H1 (cell line): ENCODE data around the gene ADIRF. TPM values are rescaled to one million over a fixed set of nuclear protein-coding genes. Genes with fewer than 3 reads are reported as not detected.

ENCODE experiments used
- CTCF ChIA-PET: fragments of 300-600 bp; sonication (Branson Sonifier 250); formaldehyde crosslinking; loops from one replicate; lab custom pipeline; 2021; ENCODE audit not compliant: partially characterized antibody; lab: Charles Lee
- POLR2A ChIA-PET: fragments of 300-600 bp; sonication (Branson Sonifier 250); formaldehyde crosslinking; loops from one replicate; lab custom pipeline; 2021; ENCODE audit warnings: inconsistent platforms; ENCODE audit not compliant: partially characterized antibody; lab: Charles Lee
- DNase-seq, 2 experiments: peaks; one replicate each; pipeline versions ENCODE4 v3.0.0 to v3.0.0-alpha.2; 2010 to 2022; ENCODE audit warnings: low spot score in 2 of 2, low read depth in 1 of 2, mixed read lengths in 1 of 2
- FAIRE-seq: peaks from 2 replicates; lab custom pipeline; 2011; peaks lifted over from hg19 to GRCh38; lab: Jason Lieb, UNC
- H2AFZ ChIP-seq: 2 replicates; pipeline ENCODE4 v1.8.1; 2012; ENCODE audit warnings: low read length, inconsistent platforms
- H2AK5ac ChIP-seq: 2 replicates; pipeline ENCODE4 v1.6.1; 2013; ENCODE audit warnings: low read depth, low read length
- H2BK120ac ChIP-seq: replicated peaks from 2 replicates; pipeline ENCODE3; 2013; ENCODE audit warnings: low read depth, low read length, inconsistent platforms
- H2BK12ac ChIP-seq: 2 replicates; pipeline ENCODE4 v1.6.1; 2013; ENCODE audit warnings: low read depth, low read length
- H2BK15ac ChIP-seq: 2 replicates; pipeline ENCODE4 v1.6.1; 2013; ENCODE audit warnings: low read length
- H2BK20ac ChIP-seq: 2 replicates; pipeline ENCODE4 v1.6.1; 2013; ENCODE audit warnings: low read length
- H2BK5ac ChIP-seq: 2 replicates; pipeline ENCODE4 v1.6.1; 2013; ENCODE audit warnings: low read depth, low read length
- H3K14ac ChIP-seq: 2 replicates; pipeline ENCODE4 v1.6.1; 2013; ENCODE audit warnings: inconsistent platforms; ENCODE audit not compliant: insufficient read length
- H3K18ac ChIP-seq: 2 replicates; pipeline ENCODE4 v1.6.1; 2013; ENCODE audit warnings: low read length; ENCODE audit errors: extremely low read depth
- H3K23ac ChIP-seq: 2 replicates; pipeline ENCODE4 v1.6.1; 2013; ENCODE audit warnings: inconsistent platforms; ENCODE audit not compliant: insufficient read length
- H3K23me2 ChIP-seq: 2 replicates; pipeline ENCODE4 v1.6.1; 2013; ENCODE audit warnings: low read depth, low read length
- H3K27ac ChIP-seq: 2 replicates; pipeline ENCODE4 v1.6.1; 2011; ENCODE audit warnings: low read depth, low read length, inconsistent platforms
- H3K27me3 ChIP-seq, 4 experiments: replicated peaks in 1 of 4; 1 replicate in 1 of 4; 2 replicates in 3 of 4; pipeline versions ENCODE4 v1.6.1 to v1.8.1; 2011 to 2013; ENCODE audit warnings: low read length in 3 of 4, mild to moderate bottlenecking in 3 of 4, inconsistent platforms in 2 of 4, mixed read lengths in 2 of 4, moderate library complexity in 1 of 4; ENCODE audit not compliant: control insufficient read depth in 3 of 4, insufficient read depth in 3 of 4; ENCODE audit errors: extremely low read depth in 1 of 4
- H3K36me3 ChIP-seq, 4 experiments: 2 replicates each; pipeline versions ENCODE4 v1.6.1 to v1.8.1; 2011 to 2013; ENCODE audit warnings: mild to moderate bottlenecking in 4 of 4, low read length in 3 of 4, moderate library complexity in 2 of 4, control low read depth in 1 of 4, inconsistent platforms in 1 of 4; ENCODE audit not compliant: insufficient read depth in 4 of 4, control insufficient read depth in 2 of 4
- H3K4ac ChIP-seq: replicated peaks from 2 replicates; pipeline ENCODE3; 2013; ENCODE audit warnings: low read length, low read depth, mixed read lengths, inconsistent platforms; ENCODE audit not compliant: insufficient read length
- H3K4me1 ChIP-seq, 4 experiments: replicated peaks in 1 of 4; 1 replicate in 1 of 4; 2 replicates in 3 of 4; pipeline versions ENCODE4 v1.6.1 to v1.8.1; 2011 to 2013; ENCODE audit warnings: low read length in 3 of 4, inconsistent platforms in 2 of 4, mixed read lengths in 1 of 4; ENCODE audit not compliant: insufficient read depth in 4 of 4, control insufficient read depth in 3 of 4
- H3K4me2 ChIP-seq, 2 experiments: 2 replicates each; pipeline versions ENCODE4 v1.6.1 to v1.8.1; 2011 to 2013; ENCODE audit warnings: low read depth in 2 of 2, low read length in 2 of 2, control low read depth in 1 of 2, inconsistent platforms in 1 of 2, mild to moderate bottlenecking in 1 of 2; ENCODE audit not compliant: insufficient read depth in 1 of 2
- H3K4me3 ChIP-seq, 4 experiments: fragments of 200-600, 300-600 bp in 1 of 4; sonication (generic), shearing (Covaris generic), sonication (Bioruptor Twin) in 1 of 4; 2 replicates each; pipeline versions ENCODE4 v1.5.1 to v1.8.1; 2011 to 2016; ENCODE audit warnings: low read length in 4 of 4, low read depth in 3 of 4, control low read depth in 2 of 4, inconsistent platforms in 2 of 4, mild to moderate bottlenecking in 2 of 4, mixed read lengths in 1 of 4, moderate library complexity in 1 of 4; ENCODE audit not compliant: insufficient read depth in 2 of 4; ENCODE audit errors: extremely low read depth in 1 of 4
- H3K56ac ChIP-seq: replicated peaks from 2 replicates; pipeline ENCODE3; 2013; ENCODE audit warnings: low read depth, mild to moderate bottlenecking, mixed read lengths, low read length, inconsistent platforms; ENCODE audit not compliant: insufficient read length
- H3K79me1 ChIP-seq: 2 replicates; pipeline ENCODE4 v1.6.1; 2013; ENCODE audit warnings: low read depth, low read length, control low read depth
- H3K79me2 ChIP-seq, 2 experiments: 2 replicates each; pipeline versions ENCODE4 v1.6.1 to v1.8.1; 2012 to 2013; ENCODE audit warnings: low read length in 2 of 2, mild to moderate bottlenecking in 2 of 2, inconsistent platforms in 1 of 2; ENCODE audit not compliant: insufficient read depth in 2 of 2, control insufficient read depth in 1 of 2
- H3K9ac ChIP-seq, 4 experiments: replicated peaks in 1 of 4; 1 replicate in 1 of 4; 2 replicates in 3 of 4; pipeline versions ENCODE4 v1.6.1 to v1.8.1; 2011 to 2013; ENCODE audit warnings: low read depth in 3 of 4, low read length in 3 of 4, control low read depth in 2 of 4, mild to moderate bottlenecking in 2 of 4, moderate library complexity in 2 of 4, inconsistent platforms in 1 of 4; ENCODE audit errors: extremely low read depth in 1 of 4
- H3K9me3 ChIP-seq, 2 experiments: 2 replicates each; pipeline versions ENCODE4 v1.6.1 to v1.8.1; 2012 to 2013; ENCODE audit warnings: mild to moderate bottlenecking in 2 of 2, moderate library complexity in 2 of 2, control low read depth in 1 of 2, inconsistent platforms in 1 of 2, low read depth in 1 of 2, low read length in 1 of 2, mixed read lengths in 1 of 2; ENCODE audit not compliant: insufficient read depth in 2 of 2
- H4K20me1 ChIP-seq, 2 experiments: replicated peaks in 1 of 2; 2 replicates each; pipeline versions ENCODE3 to v1.8.1; 2011 to 2013; ENCODE audit warnings: inconsistent platforms in 2 of 2, low read length in 2 of 2, mild to moderate bottlenecking in 1 of 2; ENCODE audit not compliant: insufficient read depth in 2 of 2, control insufficient read depth in 1 of 2
- H4K5ac ChIP-seq: 2 replicates; pipeline ENCODE4 v1.6.1; 2013; ENCODE audit warnings: low read length, low read depth, mixed read lengths, inconsistent platforms; ENCODE audit not compliant: insufficient read length
- H4K8ac ChIP-seq: 2 replicates; pipeline ENCODE4 v1.8.0; 2013; ENCODE audit warnings: mild to moderate bottlenecking, moderate library complexity, low read length, inconsistent platforms; ENCODE audit not compliant: insufficient read depth; ENCODE audit errors: extremely low read depth
- H4K91ac ChIP-seq: replicated peaks from 2 replicates; pipeline ENCODE3; 2013; ENCODE audit warnings: low read length, mixed read lengths, inconsistent platforms; ENCODE audit not compliant: insufficient read length
- CREB1 ChIP-seq: IDR thresholded peaks from 2 replicates; pipeline ENCODE4 v1.6.1; 2012; ENCODE audit warnings: inconsistent platforms
- FOSL1 ChIP-seq: IDR thresholded peaks from 2 replicates; pipeline ENCODE4 v1.6.1; 2011; ENCODE audit warnings: mild to moderate bottlenecking, low read depth, low read length, moderate library complexity; ENCODE audit not compliant: insufficient read depth
- GTF2F1 ChIP-seq: IDR thresholded peaks from 2 replicates; pipeline ENCODE4 v1.6.1; 2012; ENCODE audit warnings: low read depth, low read length, improper control_type of control experiment, borderline replicate concordance
- JUN ChIP-seq: IDR thresholded peaks from 2 replicates; pipeline ENCODE4 v1.6.1; 2011; ENCODE audit warnings: low read depth, mild to moderate bottlenecking, improper control_type of control experiment, low read length
- KDM1A ChIP-seq: fragments of 200-600, 300-600 bp; sonication (generic); IDR thresholded peaks from 2 replicates; pipeline ENCODE4 v1.7.1; 2016; ENCODE audit warnings: mild to moderate bottlenecking, low read length, borderline replicate concordance
- KDM5A ChIP-seq: fragments of 200-600 bp; IDR thresholded peaks from 2 replicates; pipeline ENCODE4 v1.7.1; 2012; ENCODE audit warnings: mild to moderate bottlenecking, low read length, inconsistent platforms, mixed read lengths
- RXRA ChIP-seq: IDR thresholded peaks from 2 replicates; pipeline ENCODE4 v1.6.1; 2011; ENCODE audit warnings: low read depth, mild to moderate bottlenecking, low read length, moderate library complexity; ENCODE audit not compliant: insufficient read depth
- TAF7 ChIP-seq: optimal IDR thresholded peaks from 2 replicates; pipeline ENCODE3; 2011; ENCODE audit warnings: low read depth, mild to moderate bottlenecking, inconsistent platforms, low read length, moderate library complexity, borderline replicate concordance
- WGBS, 2 experiments: shearing (Covaris generic) in 1 of 2; methylation state at CpG; one replicate each; pipeline versions ENCODE4 v1.1.6 to v1.1.7; 2013 to 2015; ENCODE audit warnings: low lambda C conversion rate in 2 of 2, mixed read lengths in 2 of 2, inconsistent platforms in 1 of 2, low coverage in 1 of 2, missing lambda C conversion rate in 1 of 2; ENCODE audit not compliant: insufficient replicate concordance in 2 of 2, insufficient coverage in 1 of 2, insufficient read length in 1 of 2; ENCODE audit errors: extremely low coverage in 1 of 2, missing lambda C conversion rate in 1 of 2; 5-methylcytosine and 5-hydroxymethylcytosine counted together
- polyA plus RNA-seq, 7 experiments: library from polyadenylated mRNA; depleted of rRNA in 3 of 7; stranded (reverse) in 5 of 7; unstranded in 2 of 7; fragments of >200 nt in 5 of 7; fragments of 200-250 nt in 2 of 7; gene quantifications; 1 replicate in 5 of 7; 2 replicates in 1 of 7; 4 replicates in 1 of 7; pipeline versions ENCODE4 v1.2.1 to v1.2.3, GENCODE V29; 2011 to 2013; ENCODE audit warnings: missing spikeins in 2 of 7, mixed read lengths in 2 of 7
- total RNA-seq: library from RNA; stranded (reverse); fragmentation: NEBNext Ultra II Directional; extraction: Animal tissue kit (Norgen Biotek cat#: 25700); gene quantifications from 2 replicates; pipeline ENCODE4 v1.2.1, GENCODE V29; 2021
- TF ChIP-seq, protein P1 (sequence below): IDR thresholded peaks from 2 replicates; pipeline ENCODE4 v1.6.1; 2012; ENCODE audit warnings: inconsistent platforms

The ADIRF gene
- total and polyA plus RNA-seq, 2 of the 8 experiments (the other 6 are each of a cell fraction or from before 2014, with no cell fraction given), result not detected

DNA sequence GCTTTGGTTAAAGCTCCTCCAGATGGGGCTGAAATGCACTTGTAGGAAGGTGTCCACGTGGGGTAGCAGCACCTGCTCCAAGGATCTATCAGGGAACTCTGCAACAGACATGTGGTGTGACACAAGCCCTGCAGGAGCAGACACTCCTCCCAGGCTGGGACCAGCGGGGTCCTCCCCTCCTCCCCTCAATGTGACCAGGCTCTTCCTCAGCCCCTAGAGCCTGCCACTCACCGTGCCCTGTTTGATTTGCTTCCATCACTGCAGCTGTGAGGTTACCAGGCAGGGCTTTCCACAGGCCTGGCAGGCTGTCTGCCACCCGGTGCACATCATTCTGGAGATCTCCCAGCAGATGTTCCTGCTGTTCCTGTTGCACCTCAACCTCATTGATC lies 24.3 kb upstream of the ADIRF start:
- no peak overlapping the region for H3K27ac ChIP-seq
- H2AK5ac ChIP-seq, result peak overlapping the region; percentile 43; the same call in 1 of the 2 replicates
- H3K4ac ChIP-seq, result no peak overlapping the region
- no peak overlapping the region for H4K5ac ChIP-seq
- H3K4me3 ChIP-seq, result no peak overlapping the region
- H3K9me3 ChIP-seq, result no peaks in the 10 kb centered on the region
- H2BK120ac ChIP-seq, result no peak overlapping the region
- H2BK5ac ChIP-seq, result peak overlapping the region; percentile 44; the same call in 1 of the 2 replicates
- no peak for DNase-seq
- H3K27me3 ChIP-seq, result no peaks in the 10 kb centered on the region; a peak in 2 of 7 replicates
- H3K23ac ChIP-seq, result no peak overlapping the region
- 87% methylated on average over 4 of the region's 4 CpGs; no CpG with 5 or more reads in 1 of the 2 experiments for WGBS, 2 experiments
- no peak overlapping the region for H3K14ac ChIP-seq
- H3K23me2 ChIP-seq, result no peaks in the 10 kb centered on the region
- 0 out of 2 replicates have a peak overlapping the region, but pooled peaks have one; percentile 72 for H2BK15ac ChIP-seq
- no peak for FAIRE-seq
- POLR2A ChIA-PET, result interaction anchor here (2.9 kb wide), 1 partner anchor 11 kb away, joined by 20 read pairs; no protein-coding TSS in a partner anchor
- H2BK12ac ChIP-seq, result 0 out of 2 replicates have a peak overlapping the region, but pooled peaks have one; percentile 39
- H3K18ac ChIP-seq, result no peak overlapping the region
- H4K20me1 ChIP-seq, result no peaks in the 10 kb centered on the region
- no peaks in the 10 kb centered on the region for H3K36me3 ChIP-seq
- peak overlapping the region; percentile 66; the same call in 1 of the 2 replicates for H2BK20ac ChIP-seq
- no peak overlapping the region for H3K56ac ChIP-seq
- H4K8ac ChIP-seq, result no peak overlapping the region
- peaks cover 2 to 5% (median 3%) of the 10 kb centered on the region in 4 experiments; a peak in 6 of 7 replicates for H3K4me1 ChIP-seq
- H3K4me2 ChIP-seq, result no peak overlapping the region
- no peaks in the 10 kb centered on the region for H3K79me2 ChIP-seq
- H3K79me1 ChIP-seq, result no peaks in the 10 kb centered on the region
- no peak overlapping the region for H2AFZ ChIP-seq
- TF ChIP-seq FOSL1 (no peak), JUN (no peak), CREB1 (no peak), KDM5A (no peak), GTF2F1 (no peak), TAF7 (no peak), KDM1A (no peak), RXRA (no peak)
- TF ChIP-seq, protein P1, sequence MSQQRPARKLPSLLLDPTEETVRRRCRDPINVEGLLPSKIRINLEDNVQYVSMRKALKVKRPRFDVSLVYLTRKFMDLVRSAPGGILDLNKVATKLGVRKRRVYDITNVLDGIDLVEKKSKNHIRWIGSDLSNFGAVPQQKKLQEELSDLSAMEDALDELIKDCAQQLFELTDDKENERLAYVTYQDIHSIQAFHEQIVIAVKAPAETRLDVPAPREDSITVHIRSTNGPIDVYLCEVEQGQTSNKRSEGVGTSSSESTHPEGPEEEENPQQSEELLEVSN, result no peak
- TF ChIP-seq, all 59 proteins: peak for 0
- CTCF ChIA-PET, result interaction anchor here (0.9 to 26.4 kb wide), 10 partner anchors 16 to 259 kb away, joined by 3 to 975 read pairs (median 10); partner anchors contain the start of genes ADIRF, MMRN2 and SNCG
- no peak overlapping the region for H3K9ac ChIP-seq
- no peak overlapping the region for H4K91ac ChIP-seq
